Vagina (tissue), 2 donors: ENCODE measurements around the gene ZNF729.

ENCODE experiments used
- POLR2AphosphoS5 ChIP-seq, 2 donors: sonication (generic); formaldehyde crosslinking; IDR thresholded peaks; one replicate each; pipeline ENCODE4 v1.9.0; 2017; ENCODE audit warnings: antibody characterized with exemption in 2 of 2, mild to moderate bottlenecking in 2 of 2, low read depth in 1 of 2; ENCODE audit not compliant: insufficient read depth in 1 of 2
- TF ChIP-seq, protein P1 (sequence below), 3 experiments: fragments of 450-650 bp in 2 of 3; fragments of 200-600 bp in 1 of 3; sonication (generic) in 1 of 3; IDR thresholded peaks; one replicate each; pipeline ENCODE4 v1.5.1; 2017 to 2019; ENCODE audit warnings: antibody characterized with exemption in 3 of 3, mild to moderate bottlenecking in 2 of 3, moderate library complexity in 2 of 3

- TF ChIP-seq, protein P1, sequence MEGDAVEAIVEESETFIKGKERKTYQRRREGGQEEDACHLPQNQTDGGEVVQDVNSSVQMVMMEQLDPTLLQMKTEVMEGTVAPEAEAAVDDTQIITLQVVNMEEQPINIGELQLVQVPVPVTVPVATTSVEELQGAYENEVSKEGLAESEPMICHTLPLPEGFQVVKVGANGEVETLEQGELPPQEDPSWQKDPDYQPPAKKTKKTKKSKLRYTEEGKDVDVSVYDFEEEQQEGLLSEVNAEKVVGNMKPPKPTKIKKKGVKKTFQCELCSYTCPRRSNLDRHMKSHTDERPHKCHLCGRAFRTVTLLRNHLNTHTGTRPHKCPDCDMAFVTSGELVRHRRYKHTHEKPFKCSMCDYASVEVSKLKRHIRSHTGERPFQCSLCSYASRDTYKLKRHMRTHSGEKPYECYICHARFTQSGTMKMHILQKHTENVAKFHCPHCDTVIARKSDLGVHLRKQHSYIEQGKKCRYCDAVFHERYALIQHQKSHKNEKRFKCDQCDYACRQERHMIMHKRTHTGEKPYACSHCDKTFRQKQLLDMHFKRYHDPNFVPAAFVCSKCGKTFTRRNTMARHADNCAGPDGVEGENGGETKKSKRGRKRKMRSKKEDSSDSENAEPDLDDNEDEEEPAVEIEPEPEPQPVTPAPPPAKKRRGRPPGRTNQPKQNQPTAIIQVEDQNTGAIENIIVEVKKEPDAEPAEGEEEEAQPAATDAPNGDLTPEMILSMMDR (IDR thresholded peaks at IDR 0.05) = no peak
- no peak for TF ChIP-seq POLR2AphosphoS5 (IDR thresholded peaks at IDR 0.05; ENCODE audit: insufficient read depth in 1 of 2, low read depth in 1 of 2)
Measured at GRCh38 chr19:22260499-22260898, 25.7 kb upstream of the ZNF729 start.
